Calu3 (cell line): Measurements from ENCODE around the gene DMRTA2. TPM values are rescaled to one million over a fixed set of nuclear protein-coding genes. Genes with fewer than 3 reads are reported as not detected.

Experiments used
- BruUV-seq: library from RNA; stranded (reverse); fragments of 400-500 nt; replicated peaks from 2 replicates; lab custom pipeline; 2021; lab: Mats Ljungman, UMichigan
- CTCF ChIA-PET: fragments of 300-600 bp; sonication (Branson Sonifier 250); formaldehyde crosslinking; loops from one replicate; lab custom pipeline; 2022; ENCODE audit warnings: antibody characterized with exemption; lab: Charles Lee
- DNase-seq: peaks from one replicate; pipeline ENCODE4 v3.0.0; 2022
- H3K27ac Mint-ChIP-seq: one replicate; pipeline ENCODE4 v1.8.0; 2022; ENCODE audit warnings: mixed read lengths; ENCODE audit not compliant: unreplicated experiment
- H3K27me3 Mint-ChIP-seq: one replicate; pipeline ENCODE4 v1.8.0; 2022; ENCODE audit warnings: mixed read lengths; ENCODE audit not compliant: unreplicated experiment
- H3K36me3 Mint-ChIP-seq: one replicate; pipeline ENCODE4 v1.8.0; 2022; ENCODE audit warnings: mild to moderate bottlenecking, moderate library complexity, mixed read lengths; ENCODE audit not compliant: insufficient read depth, unreplicated experiment
- H3K4me1 Mint-ChIP-seq: one replicate; pipeline ENCODE4 v1.8.0; 2022; ENCODE audit warnings: mild to moderate bottlenecking, low read depth, mixed read lengths; ENCODE audit not compliant: unreplicated experiment
- H3K4me3 Mint-ChIP-seq: one replicate; pipeline ENCODE4 v1.8.0; 2022; ENCODE audit warnings: mild to moderate bottlenecking, low read depth, moderate library complexity, mixed read lengths; ENCODE audit not compliant: unreplicated experiment
- H3K9me3 Mint-ChIP-seq: one replicate; pipeline ENCODE4 v1.8.0; 2022; ENCODE audit warnings: low read depth, mixed read lengths; ENCODE audit not compliant: unreplicated experiment
- CTCF ChIP-seq: fragments of 200-600 bp; IDR thresholded peaks from one replicate; pipeline ENCODE4 v1.8.0; 2022; ENCODE audit warnings: antibody characterized with exemption; ENCODE audit not compliant: unreplicated experiment
- intact Hi-C: fragments of 100-400 bp; cut with micrococcal nuclease; formaldehyde crosslinking; loops from one replicate; pipeline ENCODE4 v1.10.0; 2022; ENCODE audit not compliant: unreplicated experiment
- total RNA-seq: library from RNA; stranded (reverse); gene quantifications from 2 replicates; pipeline ENCODE4 v1.2.3, GENCODE V29; 2022

The DMRTA2 gene
- total RNA-seq, 1 experiment from 2014 or later = 0.19 TPM

- DNase-seq = no peak
- Mint-ChIP-seq H3K27me3 (peaks cover 68% of the 10 kb centered on the region), H3K36me3 (peaks cover 15% of the 10 kb centered on the region), H3K4me1 (peaks cover 8% of the 10 kb centered on the region), H3K27ac (no peak overlapping the region), H3K9me3 (no peaks in the 10 kb centered on the region), H3K4me3 (no peak overlapping the region)
- CTCF ChIA-PET = no interaction called here
- intact Hi-C loops = no loop called here
- BruUV-seq = no TSS peak
- no peak for TF ChIP-seq CTCF
These were observed 2.4 kb downstream of the DMRTA2 start for GRCh38 chr1:50420689-50421365.

- no peaks in the 10 kb centered on the region for H3K9me3 Mint-ChIP-seq
- TF ChIP-seq CTCF = no peak
- H3K4me1 Mint-ChIP-seq = peaks cover 8% of the 10 kb centered on the region
- no TSS peak for BruUV-seq
- H3K27ac Mint-ChIP-seq = peak overlapping the region; percentile 12
- intact Hi-C loops = no loop called here
- no peak for DNase-seq
- H3K36me3 Mint-ChIP-seq = peaks cover 15% of the 10 kb centered on the region
- peaks cover 61% of the 10 kb centered on the region for H3K27me3 Mint-ChIP-seq
- CTCF ChIA-PET = no interaction called here
- H3K4me3 Mint-ChIP-seq = peak overlapping the region; percentile 67
These were observed 3.2 kb downstream of the DMRTA2 start for GRCh38 chr1:50419907-50420677.

DNA sequence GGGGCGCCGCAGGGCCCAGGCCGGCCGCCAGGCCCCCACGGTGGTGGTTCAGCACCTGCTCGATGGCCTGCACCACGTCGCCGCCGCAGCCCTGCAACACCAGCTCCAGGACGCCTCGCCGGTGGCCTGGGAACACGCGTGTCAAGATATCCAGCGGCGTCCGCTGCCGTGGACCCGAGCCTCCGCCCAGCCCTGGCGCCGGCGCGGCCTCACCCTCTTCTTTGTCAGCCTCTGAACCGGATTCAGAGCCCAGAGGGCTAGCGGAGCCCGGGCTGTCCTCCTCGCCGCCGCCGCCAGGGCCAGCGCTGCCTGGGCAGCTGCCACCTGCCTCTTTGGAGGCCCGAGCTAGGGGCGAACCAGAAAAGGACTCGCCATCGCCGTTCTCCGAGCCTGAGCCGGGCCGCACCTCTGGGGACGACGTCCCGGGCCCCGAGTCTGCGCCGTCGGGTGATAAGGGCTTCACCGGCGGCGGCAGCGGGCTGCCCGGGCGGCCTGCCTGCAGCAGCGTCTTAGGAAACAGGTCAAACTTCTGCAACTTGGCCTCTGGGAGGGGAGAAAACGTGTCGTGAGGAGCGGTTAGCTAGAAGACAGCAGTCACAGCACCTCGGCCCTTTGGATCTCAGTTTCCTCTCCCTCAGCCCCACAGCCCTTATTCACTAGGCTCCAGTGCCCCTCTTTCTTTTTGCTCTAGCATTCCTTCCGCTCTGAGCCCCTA, 3.9 kb downstream of the DMRTA2 start:
- CTCF ChIA-PET = no interaction called here
- TF ChIP-seq CTCF = peak; percentile 46
- peaks cover 61% of the 10 kb centered on the region for H3K27me3 Mint-ChIP-seq
- H3K4me1 Mint-ChIP-seq = peaks cover 8% of the 10 kb centered on the region
- peaks cover 15% of the 10 kb centered on the region for H3K36me3 Mint-ChIP-seq
- intact Hi-C loops = no loop called here
- H3K4me3 Mint-ChIP-seq = peak overlapping the region; percentile 67
- peak overlapping the region; percentile 12 for H3K27ac Mint-ChIP-seq
- no peaks in the 10 kb centered on the region for H3K9me3 Mint-ChIP-seq
- DNase-seq = peak; percentile 76
- BruUV-seq = no TSS peak

DNA sequence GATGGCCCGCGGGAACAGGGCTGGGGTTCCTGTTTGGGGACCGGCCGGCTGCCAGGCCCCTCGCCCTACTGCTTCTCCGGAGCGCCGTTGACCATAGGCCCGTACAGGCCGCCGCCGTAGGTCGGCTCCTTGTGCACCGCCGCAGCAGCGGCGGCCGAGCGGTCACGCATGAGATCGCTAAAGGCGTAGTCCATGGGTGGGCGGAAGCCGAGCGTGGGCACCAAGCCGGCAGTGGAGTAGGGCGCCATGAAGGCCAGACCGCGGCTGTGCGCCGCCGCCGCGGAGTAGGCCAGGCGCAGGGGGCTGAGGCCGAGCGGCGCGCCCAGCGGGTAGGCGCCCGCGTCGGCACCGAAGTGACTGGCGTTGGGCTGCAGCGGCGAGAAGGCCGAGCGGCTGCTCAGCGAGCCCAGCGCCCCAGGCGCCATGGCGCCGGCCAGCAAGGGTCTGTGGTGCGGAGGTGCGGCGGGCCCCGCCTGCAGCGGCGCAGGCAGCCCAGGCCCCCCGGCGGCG, 4.6 kb downstream of the DMRTA2 start:
- Mint-ChIP-seq H3K36me3 (peaks cover 15% of the 10 kb centered on the region), H3K4me3 (peak overlapping the region; percentile 67), H3K27me3 (peaks cover 61% of the 10 kb centered on the region), H3K27ac (no peak overlapping the region), H3K9me3 (no peaks in the 10 kb centered on the region), H3K4me1 (peaks cover 8% of the 10 kb centered on the region)
- peak; percentile 18 for DNase-seq
- no peak for TF ChIP-seq CTCF
- CTCF ChIA-PET = no interaction called here
- intact Hi-C loops = no loop called here
- no TSS peak for BruUV-seq
